SK-N-SH (cell line): ENCODE data around the gene INSYN2B. TPM values are rescaled to one million over a fixed set of nuclear protein-coding genes. Genes with fewer than 3 reads are reported as not detected.

Experiments used
- CTCF ChIA-PET: fragments of 300-600, 350-600 bp; formaldehyde crosslinking; extraction: SDS; loops from one replicate; lab custom pipeline; 2021; lab: Yijun Ruan, JAX
- POLR2A ChIA-PET: fragments of 350-600 bp; sonication (Branson Sonifier 250); formaldehyde crosslinking; extraction: SDS; loops from one replicate; lab custom pipeline; 2020; ENCODE audit warnings: antibody characterized with exemption, inconsistent platforms; lab: Yijun Ruan, JAX
- DNase-seq: peaks from one replicate; pipeline ENCODE4 v3.0.0; 2012
- H2AFZ ChIP-seq: fragments of 200-600 bp; sonication (generic); 2 replicates; pipeline ENCODE4 v1.8.1; 2016; ENCODE audit warnings: antibody characterized with exemption, mild to moderate bottlenecking, low read depth
- H3F3A ChIP-seq: fragments of 200-600 bp; sonication (generic); replicated peaks from 2 replicates; pipeline ENCODE3; 2016; ENCODE audit warnings: antibody characterized with exemption, mild to moderate bottlenecking; ENCODE audit not compliant: insufficient read depth
- H3K27ac ChIP-seq, 2 experiments: fragments of 200-500 bp in 1 of 2; fragments of 200-600 bp in 1 of 2; sonication (Bioruptor generic) in 1 of 2; sonication (generic), shearing (Covaris generic) in 1 of 2; 2 replicates each; pipeline versions ENCODE4 v1.5.1 to v1.6.1; 2014 to 2016; ENCODE audit warnings: low read depth in 2 of 2, inconsistent platforms in 1 of 2, low read length in 1 of 2, mild to moderate bottlenecking in 1 of 2, mixed read lengths in 1 of 2
- H3K27me3 ChIP-seq: fragments of 200-600 bp; sonication (generic), shearing (Covaris generic); 2 replicates; pipeline ENCODE4 v1.6.1; 2016; ENCODE audit warnings: mixed run types; ENCODE audit not compliant: insufficient read depth
- H3K36me3 ChIP-seq, 2 experiments: fragments of 200-500 bp in 1 of 2; fragments of 200-600 bp in 1 of 2; sonication (Bioruptor generic) in 1 of 2; sonication (generic) in 1 of 2; replicated peaks in 1 of 2; 2 replicates each; pipeline versions ENCODE3 to v1.5.1; 2014 to 2016; ENCODE audit warnings: low read length in 1 of 2, mild to moderate bottlenecking in 1 of 2; ENCODE audit not compliant: insufficient read depth in 2 of 2, control insufficient read depth in 1 of 2
- H3K4me1 ChIP-seq, 2 experiments: fragments of 200-500 bp in 1 of 2; fragments of 200-600 bp in 1 of 2; sonication (Bioruptor generic) in 1 of 2; sonication (generic), shearing (Covaris generic) in 1 of 2; 2 replicates each; pipeline versions ENCODE4 v1.5.1 to v1.6.1; 2014 to 2016; ENCODE audit warnings: low read depth in 1 of 2, low read length in 1 of 2, mixed run types in 1 of 2; ENCODE audit not compliant: insufficient read depth in 2 of 2, control insufficient read depth in 1 of 2
- H3K4me2 ChIP-seq: fragments of 200-600 bp; sonication (generic), shearing (Covaris generic); 2 replicates; pipeline ENCODE4 v1.6.1; 2017; ENCODE audit warnings: mixed run types
- H3K4me3 ChIP-seq, 2 experiments: fragments of 200-500 bp in 1 of 2; fragments of 200-600 bp in 1 of 2; sonication (Bioruptor generic) in 1 of 2; sonication (generic), shearing (Covaris generic) in 1 of 2; 2 replicates each; pipeline versions ENCODE4 v1.5.1 to v1.8.1; 2014 to 2016; ENCODE audit warnings: low read depth in 2 of 2, inconsistent platforms in 1 of 2, low read length in 1 of 2, mild to moderate bottlenecking in 1 of 2, mixed read lengths in 1 of 2, moderate library complexity in 1 of 2
- H3K79me2 ChIP-seq: fragments of 200-600 bp; sonication (generic); 2 replicates; pipeline ENCODE4 v1.8.1; 2017; ENCODE audit warnings: mild to moderate bottlenecking; ENCODE audit not compliant: insufficient read depth
- H3K9ac ChIP-seq: fragments of 200-600 bp; sonication (generic); 2 replicates; pipeline ENCODE4 v1.6.1; 2017; ENCODE audit warnings: mixed run types
- H3K9me2 ChIP-seq: fragments of 200-600 bp; sonication (generic); 2 replicates; pipeline ENCODE4 v1.6.1; 2017; ENCODE audit warnings: mixed run types
- H3K9me3 ChIP-seq: fragments of 200-600 bp; sonication (generic); 2 replicates; pipeline ENCODE4 v1.6.1; 2017; ENCODE audit warnings: mixed run types, mild to moderate bottlenecking, moderate library complexity
- H4K20me1 ChIP-seq: fragments of 200-600 bp; sonication (generic); 2 replicates; pipeline ENCODE4 v1.6.1; 2017; ENCODE audit warnings: mild to moderate bottlenecking, mixed run types; ENCODE audit not compliant: insufficient read depth
- CHD2 ChIP-seq: fragments of 150-350 bp; IDR thresholded peaks from 2 replicates; pipeline ENCODE4 v1.6.1; 2018; ENCODE audit warnings: low read length; ENCODE audit not compliant: partially characterized antibody
- CTCF ChIP-seq: fragments of 200-600 bp; sonication (generic); IDR thresholded peaks from 2 replicates; pipeline ENCODE4 v1.6.1; 2017; ENCODE audit warnings: antibody characterized with exemption, mild to moderate bottlenecking, moderate library complexity
- ELF1 ChIP-seq: IDR thresholded peaks from 2 replicates; pipeline ENCODE4 v1.4.0; 2012
- EZH2phosphoT487 ChIP-seq: fragments of 200-600 bp; sonication (generic); IDR thresholded peaks from 2 replicates; pipeline ENCODE4 v1.6.1; 2017; ENCODE audit warnings: low read depth, mixed run types, mild to moderate bottlenecking, antibody characterized with exemption, moderate library complexity, borderline replicate concordance
- FOXM1 ChIP-seq: IDR thresholded peaks from 2 replicates; pipeline ENCODE4 v1.4.0; 2012; ENCODE audit warnings: low read depth, mild to moderate bottlenecking
- GABPA ChIP-seq: IDR thresholded peaks from 2 replicates; pipeline ENCODE4 v1.4.0; 2012; ENCODE audit warnings: low read depth, mild to moderate bottlenecking
- GATA2 ChIP-seq: sonication (generic); formaldehyde crosslinking; IDR thresholded peaks from 2 replicates; pipeline ENCODE4 v1.5.0; 2020; ENCODE audit warnings: mild to moderate bottlenecking, missing genetic modification reagents
- MEF2A ChIP-seq: IDR thresholded peaks from 2 replicates; pipeline ENCODE4 v1.4.0; 2012; ENCODE audit warnings: low read depth, borderline replicate concordance
- MXI1 ChIP-seq: IDR thresholded peaks from 2 replicates; pipeline ENCODE4 v1.6.1; 2012; ENCODE audit warnings: mild to moderate bottlenecking, low read depth, low read length, improper control_type of control experiment
- PBX3 ChIP-seq: IDR thresholded peaks from 2 replicates; pipeline ENCODE4; 2012
- SIN3A ChIP-seq: IDR thresholded peaks from 2 replicates; pipeline ENCODE4 v1.6.1; 2012; ENCODE audit warnings: low read depth, mild to moderate bottlenecking, low read length, moderate library complexity, borderline replicate concordance
- TAF1 ChIP-seq: IDR thresholded peaks from 2 replicates; pipeline ENCODE4 v1.6.1; 2012; ENCODE audit warnings: low read depth, mild to moderate bottlenecking, low read length, moderate library complexity, borderline replicate concordance
- TCF12 ChIP-seq: IDR thresholded peaks from 2 replicates; pipeline ENCODE4 v1.4.0; 2012
- TEAD4 ChIP-seq: IDR thresholded peaks from 2 replicates; pipeline ENCODE4 v1.4.0; 2012; ENCODE audit warnings: mild to moderate bottlenecking, borderline replicate concordance; ENCODE audit not compliant: insufficient read depth
- USF1 ChIP-seq: IDR thresholded peaks from 2 replicates; pipeline ENCODE4 v1.4.0; 2012; ENCODE audit warnings: low read depth, borderline replicate concordance
- YY1 ChIP-seq: IDR thresholded peaks from 2 replicates; pipeline ENCODE4 v1.4.0; 2012; ENCODE audit warnings: low read depth, mild to moderate bottlenecking
- WGBS: methylation state at CpG from one replicate; pipeline ENCODE4 v1.1.6; 2017; ENCODE audit warnings: low lambda C conversion rate; 5-methylcytosine and 5-hydroxymethylcytosine counted together
- polyA plus RNA-seq, 3 experiments: library from polyadenylated mRNA; depleted of rRNA; stranded (reverse); fragments of >200 nt; gene quantifications; 2 replicates each; pipeline ENCODE4 v1.2.3, GENCODE V29; 2012
- TF ChIP-seq, protein P1 (sequence below): IDR thresholded peaks from 2 replicates; pipeline ENCODE4 v1.4.0; 2012; ENCODE audit warnings: low read depth, borderline replicate concordance

The INSYN2B gene
- polyA plus RNA-seq, 1 of the 3 experiments (the other 2 are of a cell fraction) = 9.2 TPM

- H3K36me3 ChIP-seq = peaks cover 0 to 3% of the 10 kb centered on the region in 2 experiments
- H2AFZ ChIP-seq = no peak overlapping the region
- H3K27me3 ChIP-seq = no peaks in the 10 kb centered on the region
- H3K9me3 ChIP-seq = no peaks in the 10 kb centered on the region
- CTCF ChIA-PET = no interaction called here
- no peaks in the 10 kb centered on the region for H3F3A ChIP-seq
- H3K27ac ChIP-seq = no peak overlapping the region
- H3K9me2 ChIP-seq = no peaks in the 10 kb centered on the region
- no peak overlapping the region for H3K9ac ChIP-seq
- TF ChIP-seq, protein P1, sequence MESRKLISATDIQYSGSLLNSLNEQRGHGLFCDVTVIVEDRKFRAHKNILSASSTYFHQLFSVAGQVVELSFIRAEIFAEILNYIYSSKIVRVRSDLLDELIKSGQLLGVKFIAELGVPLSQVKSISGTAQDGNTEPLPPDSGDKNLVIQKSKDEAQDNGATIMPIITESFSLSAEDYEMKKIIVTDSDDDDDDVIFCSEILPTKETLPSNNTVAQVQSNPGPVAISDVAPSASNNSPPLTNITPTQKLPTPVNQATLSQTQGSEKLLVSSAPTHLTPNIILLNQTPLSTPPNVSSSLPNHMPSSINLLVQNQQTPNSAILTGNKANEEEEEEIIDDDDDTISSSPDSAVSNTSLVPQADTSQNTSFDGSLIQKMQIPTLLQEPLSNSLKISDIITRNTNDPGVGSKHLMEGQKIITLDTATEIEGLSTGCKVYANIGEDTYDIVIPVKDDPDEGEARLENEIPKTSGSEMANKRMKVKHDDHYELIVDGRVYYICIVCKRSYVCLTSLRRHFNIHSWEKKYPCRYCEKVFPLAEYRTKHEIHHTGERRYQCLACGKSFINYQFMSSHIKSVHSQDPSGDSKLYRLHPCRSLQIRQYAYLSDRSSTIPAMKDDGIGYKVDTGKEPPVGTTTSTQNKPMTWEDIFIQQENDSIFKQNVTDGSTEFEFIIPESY = no peak
- TF ChIP-seq CTCF = no peak
- TF ChIP-seq, all 33 proteins: peak for 0
- no peak overlapping the region for H3K4me2 ChIP-seq
- no peak for DNase-seq
- WGBS = 57% methylated on average over 2 of the region's 2 CpGs
- H4K20me1 ChIP-seq = no peaks in the 10 kb centered on the region
- POLR2A ChIA-PET = no interaction called here
- H3K4me1 ChIP-seq = no peaks in the 10 kb centered on the region
- no peaks in the 10 kb centered on the region for H3K79me2 ChIP-seq
- no peak overlapping the region for H3K4me3 ChIP-seq
Observed at GRCh38 chr5:169848792-169849191, 131.5 kb downstream of the INSYN2B start.

DNA sequence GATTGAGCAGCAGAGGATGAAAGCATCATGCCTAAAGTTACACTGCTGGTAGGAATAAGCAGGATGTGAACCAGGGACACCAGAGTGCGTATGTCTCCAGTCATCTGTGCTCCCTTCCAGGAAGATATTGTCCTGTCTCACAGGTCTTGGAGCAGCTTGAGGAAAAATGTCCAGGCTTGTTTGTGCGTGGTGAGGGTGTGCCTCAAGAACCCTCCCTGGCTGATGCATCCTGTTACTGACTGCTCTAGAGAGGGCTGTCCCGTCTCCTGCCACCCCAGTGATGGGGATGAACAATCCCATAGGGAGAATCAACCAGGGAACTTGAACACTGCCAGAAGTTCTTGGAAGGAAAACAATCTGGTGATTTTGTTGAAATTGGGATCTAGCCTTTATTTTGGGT lies 132.0 kb downstream of the INSYN2B start:
- no peak overlapping the region for H2AFZ ChIP-seq
- no peaks in the 10 kb centered on the region for H3K79me2 ChIP-seq
- DNase-seq = no peak
- POLR2A ChIA-PET = no interaction called here
- CTCF ChIA-PET = no interaction called here
- peaks cover 0 to 6% of the 10 kb centered on the region in 2 experiments for H3K36me3 ChIP-seq
- H3K4me3 ChIP-seq = no peak overlapping the region
- no peaks in the 10 kb centered on the region for H3K9me2 ChIP-seq
- no peaks in the 10 kb centered on the region for H3F3A ChIP-seq
- H3K9me3 ChIP-seq = no peaks in the 10 kb centered on the region
- 100% methylated on average over 1 of the region's 3 CpGs for WGBS
- no peak overlapping the region for H3K9ac ChIP-seq
- no peak overlapping the region for H3K4me2 ChIP-seq
- no peaks in the 10 kb centered on the region for H3K4me1 ChIP-seq
- no peaks in the 10 kb centered on the region for H4K20me1 ChIP-seq
- TF ChIP-seq ELF1 (no peak), MEF2A (no peak), CHD2 (no peak), GABPA (no peak), TEAD4 (no peak), TCF12 (no peak), USF1 (no peak), SIN3A (no peak), TAF1 (no peak), PBX3 (no peak), EZH2phosphoT487 (no peak), YY1 (no peak), FOXM1 (no peak), GATA2 (CRISPR knock-in tag) (no peak), MXI1 (no peak)
- H3K27ac ChIP-seq = no peak overlapping the region
- H3K27me3 ChIP-seq = no peaks in the 10 kb centered on the region
